Pancreas (tissue), 10 donors: ENCODE measurements around the gene TGFBR2. TPM values are rescaled to one million over a fixed set of nuclear protein-coding genes. Genes with fewer than 3 reads are reported as not detected.
A peak's percentile ranks its signal among the peaks of the same experiment; 100 is the strongest.
"Not testable (repeated sequence)": the region's sequence is repeated elsewhere in the genome, so short reads cannot be mapped to it uniquely, and the experiment has no call there.

Source experiments
- ATAC-seq, 4 donors: fragments of 200-7000 bp; cut with Tn5 transposase; one replicate each; pipeline versions ENCODE4 v1.8.0 to v1.9.1; 2020; ENCODE audit warnings: mild to moderate bottlenecking in 4 of 4, moderate library complexity in 4 of 4
- DNase-seq, 6 donors: peaks; one replicate each; pipeline ENCODE4 v3.0.0-alpha.2; 2020
- FAIRE-seq: peaks from 2 replicates; lab custom pipeline; 2012; peaks lifted over from hg19 to GRCh38; lab: Jason Lieb, UNC
- H3K27ac ChIP-seq, 4 donors: fragments of 200-600 bp; sonication (generic); 1 replicate in 3 of 4; 2 replicates in 1 of 4; pipeline versions ENCODE4 v1.5.0 to v1.8.0; 2020
- H3K27me3 ChIP-seq, 4 donors: fragments of 200-600 bp; one replicate each; pipeline ENCODE4 v1.8.0; 2021
- H3K36me3 ChIP-seq, 3 donors: fragments of 200-600 bp; sonication (generic) in 1 of 3; one replicate each; pipeline versions ENCODE4 v1.5.0 to v1.8.0; 2020 to 2021
- H3K4me1 ChIP-seq, 3 donors: fragments of 200-600 bp; one replicate each; pipeline ENCODE4 v1.8.0; 2021
- H3K4me3 ChIP-seq, 4 donors: fragments of 200-600 bp; sonication (generic) in 2 of 4; one replicate each; pipeline versions ENCODE4 v1.5.0 to v1.8.0; 2020 to 2021
- H3K9me3 ChIP-seq, 4 donors: fragments of 200-600 bp; one replicate each; pipeline ENCODE4 v1.8.0; 2021
- CTCF ChIP-seq, 4 donors: fragments of 200-600 bp; sonication (generic) in 3 of 4; IDR thresholded peaks; one replicate each; pipeline versions ENCODE4 v1.5.0 to v1.8.0; 2021; ENCODE audit warnings: antibody characterized with exemption in 4 of 4
- WGBS, 2 donors: extraction: QIAGEN DNeasy Blood & Tissue Kit; methylation state at CpG; one replicate each; pipeline ENCODE4 v1.1.7; 2013; 5-methylcytosine and 5-hydroxymethylcytosine counted together
- intact Hi-C, 3 donors: fragments of 100-400 bp; cut with DNase I; formaldehyde crosslinking; loops; one replicate each; pipeline versions ENCODE4 v1.11.1 to v1.14.2; 2022
- polyA plus RNA-seq, 2 donors: library from polyadenylated mRNA; stranded (reverse); fragments of 200-250 nt; gene quantifications; one replicate each; pipeline ENCODE4 v1.2.3, GENCODE V29; 2013
- total RNA-seq, 6 donors: library from RNA; stranded (reverse); fragmentation: NEBNext Ultra II Directional in 4 of 6; extraction: Animal tissue kit (Norgen Biotek cat#: 25700) in 4 of 6; gene quantifications; one replicate each; pipeline versions ENCODE4 v1.2.1 to v1.2.4, GENCODE V29; 2021 to 2023
- donor health status: healthy with polysubstance abuse.
- donor health status: DM: no; HTN: no; CAD: no; lungs with moderate emphysema.
- donor health status: DM: no; HTN: no; CAD: no.
- donor health status: control.
- donor health status: control.
- donor health status: Bipolar disorder and iron deficiency.
- donor health status: DM: yes; HTN: yes; CAD: no.
- donor health status: DM: no; HTN: no; CAD: no.
- donor health status: DM: no; HTN: no; CAD: no.
- donor health status: DM: yes; HTN: yes; CAD: no.

Gene TGFBR2
- total and polyA plus RNA-seq, 8 donors = 9.0 to 60.8 (median 31.1) TPM

GRCh38 chr3:30668051-30668609 is 61.7 kb downstream of the TGFBR2 start:
- H3K9me3 ChIP-seq = no peaks in the 10 kb centered on the region
- TF ChIP-seq CTCF (IDR thresholded peaks at IDR 0.05) = no peak
- DNase-seq = no peak
- H3K27ac ChIP-seq = no peak overlapping the region
- no peak for FAIRE-seq
- intact Hi-C loops = no loop called here
- peaks cover 0 to 5% (median 0%) of the 10 kb centered on the region in 3 donors for H3K4me1 ChIP-seq
- WGBS, 2 donors = 84 to 86% methylated on average over 5 of the region's 5 CpGs
- no peak overlapping the region for H3K4me3 ChIP-seq
- no peaks in the 10 kb centered on the region for H3K27me3 ChIP-seq
- peaks cover 0 to 23% (median 11%) of the 10 kb centered on the region in 3 donors for H3K36me3 ChIP-seq
- ATAC-seq = no peak

GRCh38 chr3:30669360-30669934 is 63.0 kb downstream of the TGFBR2 start:
- ATAC-seq, H3K27ac ChIP-seq, FAIRE-seq, intact Hi-C loops, H3K4me1 ChIP-seq, H3K9me3 ChIP-seq, DNase-seq, H3K27me3 ChIP-seq, H3K4me3 ChIP-seq: not testable (repeated sequence)
- WGBS, 2 donors = 97 to 99% methylated on average over 7 of the region's 7 CpGs
- H3K36me3 ChIP-seq = peaks cover 0 to 31% (median 11%) of the 10 kb centered on the region in 3 donors

- Histone ChIP-seq H3K36me3 (peaks cover 0 to 39% (median 11%) of the 10 kb centered on the region in 3 donors), H3K27ac (no peak overlapping the region), H3K4me3 (no peak overlapping the region), H3K4me1 (no peaks in the 10 kb centered on the region), H3K9me3 (no peaks in the 10 kb centered on the region), H3K27me3 (no peaks in the 10 kb centered on the region)
- no peak for ATAC-seq
- no peak for FAIRE-seq
- no peak for DNase-seq
- no peak for TF ChIP-seq CTCF (IDR thresholded peaks at IDR 0.05)
- intact Hi-C loops = no loop called here
Measured at GRCh38 chr3:30670292-30670691, 63.9 kb downstream of the TGFBR2 start.

- no peak overlapping the region for H3K4me3 ChIP-seq
- intact Hi-C loops = no loop called here
- DNase-seq (peak in 1 of 6 donors; percentile 46), ATAC-seq (no peak), FAIRE-seq (no peak)
- no peaks in the 10 kb centered on the region for H3K27me3 ChIP-seq
- H3K36me3 ChIP-seq = peaks cover 0 to 48% (median 11%) of the 10 kb centered on the region in 3 donors
- 96% methylated on average over 20 of the region's 20 CpGs for WGBS, 2 donors
- H3K27ac ChIP-seq = no peak overlapping the region
- H3K9me3 ChIP-seq = no peaks in the 10 kb centered on the region
- TF ChIP-seq CTCF (IDR thresholded peaks at IDR 0.05) = no peak
- no peaks in the 10 kb centered on the region for H3K4me1 ChIP-seq
Measured at GRCh38 chr3:30671527-30672286, 65.3 kb downstream of the TGFBR2 start.

- TF ChIP-seq CTCF (IDR thresholded peaks at IDR 0.05) = no peak
- 91 to 99% methylated on average over 4 of the region's 4 CpGs for WGBS, 2 donors
- no peak for DNase-seq
- FAIRE-seq = no peak
- Histone ChIP-seq H3K36me3 (peaks cover 0 to 54% (median 11%) of the 10 kb centered on the region in 3 donors), H3K27me3 (no peaks in the 10 kb centered on the region), H3K27ac (no peak overlapping the region), H3K9me3 (no peaks in the 10 kb centered on the region), H3K4me1 (no peaks in the 10 kb centered on the region), H3K4me3 (no peak overlapping the region)
- no peak for ATAC-seq
- intact Hi-C loops = no loop called here
Measured at GRCh38 chr3:30672287-30672735, 65.9 kb downstream of the TGFBR2 start.
